Heart right ventricle (tissue), 16 donors: Measurements from ENCODE around the gene ZNF384. TPM values are rescaled to one million over a fixed set of nuclear protein-coding genes. Genes with fewer than 3 reads are reported as not detected.

Source experiments
- ATAC-seq, 8 donors: fragments of 200-7000 bp; cut with Tn5 transposase; one replicate each; pipeline ENCODE4 v1.9.1; 2020; ENCODE audit warnings: mild to moderate bottlenecking in 8 of 8, moderate library complexity in 8 of 8, moderate number of reproducible peaks in 1 of 8
- DNase-seq, 2 donors: peaks; one replicate each; pipeline ENCODE4 v3.0.0-alpha.2; 2020
- H3K27ac ChIP-seq, 10 donors: fragments of 200-600 bp; sonication (generic) in 2 of 10; one replicate each; pipeline versions ENCODE4 v1.5.0 to v1.8.0; 2020 to 2022; ENCODE audit warnings: mild to moderate bottlenecking in 3 of 10
- H3K27me3 ChIP-seq, 7 donors: fragments of 200-600 bp; one replicate each; pipeline ENCODE4 v1.8.0; 2021 to 2022; ENCODE audit warnings: mild to moderate bottlenecking in 2 of 7
- H3K36me3 ChIP-seq, 9 donors: fragments of 200-600 bp; sonication (generic) in 1 of 9; one replicate each; pipeline versions ENCODE4 v1.5.0 to v1.8.0; 2020 to 2022; ENCODE audit warnings: mild to moderate bottlenecking in 2 of 9
- H3K4me1 ChIP-seq, 9 donors: fragments of 200-600 bp; sonication (generic) in 1 of 9; one replicate each; pipeline versions ENCODE4 v1.5.0 to v1.8.0; 2020 to 2022; ENCODE audit warnings: mild to moderate bottlenecking in 4 of 9
- H3K4me3 ChIP-seq, 10 donors: fragments of 200-600 bp; sonication (generic) in 2 of 10; one replicate each; pipeline versions ENCODE4 v1.5.0 to v1.8.0; 2020 to 2022; ENCODE audit warnings: mild to moderate bottlenecking in 7 of 10, moderate library complexity in 2 of 10
- H3K9me3 ChIP-seq, 11 donors: fragments of 200-600 bp in 10 of 11; sonication (generic) in 2 of 11; one replicate each; pipeline versions ENCODE4 v1.5.0 to v1.8.0; 2013 to 2022; ENCODE audit warnings: mild to moderate bottlenecking in 2 of 11, control low read depth in 1 of 11, moderate library complexity in 1 of 11
- WGBS, 2 donors: extraction: QIAGEN DNeasy Blood & Tissue Kit; methylation state at CpG; one replicate each; pipeline ENCODE4 v1.1.7; 2013; ENCODE audit warnings: inconsistent platforms in 1 of 2; 5-methylcytosine and 5-hydroxymethylcytosine counted together
- intact Hi-C, 10 donors: fragments of 100-400 bp; cut with DNase I; formaldehyde crosslinking; loops; one replicate each; pipeline versions ENCODE4 v1.11.1 to v1.14.2; 2022
- polyA plus RNA-seq, 2 donors: library from polyadenylated mRNA; stranded (reverse); fragments of 200-250 nt; gene quantifications; one replicate each; pipeline ENCODE4 v1.2.3, GENCODE V29; 2013
- total RNA-seq, 10 donors: library from RNA; stranded (reverse); fragmentation: NEBNext Ultra II Directional in 3 of 10; extraction: Animal tissue kit (Norgen Biotek cat#: 25700) in 3 of 10; gene quantifications; one replicate each; pipeline versions ENCODE4 v1.2.1 to v1.2.4, GENCODE V29; 2021 to 2023
- TF ChIP-seq, protein P1 (sequence below), 9 donors: fragments of 200-600 bp; sonication (generic) in 2 of 9; IDR thresholded peaks; one replicate each; pipeline versions ENCODE4 v1.5.0 to v1.8.0; 2021 to 2022; ENCODE audit warnings: antibody characterized with exemption in 9 of 9, mild to moderate bottlenecking in 5 of 9, moderate library complexity in 1 of 9
- donor health status: Arrhythmogenic right ventricular cardiomyopathy.
- donor health status: ischemic (EF 13 %, LVEDD 7.1; RV severe dilation, severe dysfunction).
- donor health status: healthy with polysubstance abuse.
- donor health status: DM: no; HTN: yes; CAD: no.
- donor health status: DM: no; HTN: no; CAD: no.
- donor health status: ischemic (EF 25% LVEDD 6.9; RV normal size, moderate dysfunction).
- donor health status: ischemic (EF 25% LVEDD 5.7; RV mildly dilated, moderate dysfunction).
- donor health status: healthy.
- donor health status: DM: yes; HTN: yes; CAD: no.
- donor health status: Ischemic cardiomyopathy.
- donor health status: ischemic (EF 35%, LVEDD 5.7; RV mildly dilated, moderate dysfunction).
- donor health status: nonischemic (EF 11% LVEDD 7.7; RV severe dilation, severe dysfunction).
- donor health status: DM: yes; HTN: yes; CAD: no.
- donor health status: PGD.
- donor health status: ischemic (EF 29% LVEDD 5.4; RV normal size, mild dysfunction).
- donor health status: nonischemic (EF 23%, LVEDD 6.1; RV moderate dilation, normal function).

Gene ZNF384
- total and polyA plus RNA-seq, 12 donors = 17.6 to 36.0 (median 28.7) TPM

GRCh38 chr12:6618483-6619225 is 70.5 kb downstream of the ZNF384 start:
- H3K36me3 ChIP-seq = peaks cover 0 to 14% (median 0%) of the 10 kb centered on the region in 9 donors
- H3K27me3 ChIP-seq = peaks cover 0 to 14% (median 0%) of the 10 kb centered on the region in 7 donors
- TF ChIP-seq, protein P1, sequence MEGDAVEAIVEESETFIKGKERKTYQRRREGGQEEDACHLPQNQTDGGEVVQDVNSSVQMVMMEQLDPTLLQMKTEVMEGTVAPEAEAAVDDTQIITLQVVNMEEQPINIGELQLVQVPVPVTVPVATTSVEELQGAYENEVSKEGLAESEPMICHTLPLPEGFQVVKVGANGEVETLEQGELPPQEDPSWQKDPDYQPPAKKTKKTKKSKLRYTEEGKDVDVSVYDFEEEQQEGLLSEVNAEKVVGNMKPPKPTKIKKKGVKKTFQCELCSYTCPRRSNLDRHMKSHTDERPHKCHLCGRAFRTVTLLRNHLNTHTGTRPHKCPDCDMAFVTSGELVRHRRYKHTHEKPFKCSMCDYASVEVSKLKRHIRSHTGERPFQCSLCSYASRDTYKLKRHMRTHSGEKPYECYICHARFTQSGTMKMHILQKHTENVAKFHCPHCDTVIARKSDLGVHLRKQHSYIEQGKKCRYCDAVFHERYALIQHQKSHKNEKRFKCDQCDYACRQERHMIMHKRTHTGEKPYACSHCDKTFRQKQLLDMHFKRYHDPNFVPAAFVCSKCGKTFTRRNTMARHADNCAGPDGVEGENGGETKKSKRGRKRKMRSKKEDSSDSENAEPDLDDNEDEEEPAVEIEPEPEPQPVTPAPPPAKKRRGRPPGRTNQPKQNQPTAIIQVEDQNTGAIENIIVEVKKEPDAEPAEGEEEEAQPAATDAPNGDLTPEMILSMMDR (IDR thresholded peaks at IDR 0.05) = no peak
- intact Hi-C loops = loop anchor here in 9 of 10 donors (5.0 to 10.0 kb wide), 8 partner anchors 34 to 209 kb away; partner anchors contain the start of genes P3H3 (in 6 of the 9), ZNF384 (in 6 of the 9), ING4 (in 4 of the 9) and GPR162 (in 2 of the 9)
- peak overlapping the region in 2 of 10 donors; percentile 26 to 31 for H3K27ac ChIP-seq
- ATAC-seq (no peak), DNase-seq (no peak)
- no peaks in the 10 kb centered on the region for H3K9me3 ChIP-seq
- H3K4me3 ChIP-seq = no peak overlapping the region
- 71 to 87% methylated on average over 5 of the region's 5 CpGs for WGBS, 2 donors
- peaks cover 0 to 28% (median 8%) of the 10 kb centered on the region in 9 donors for H3K4me1 ChIP-seq

Other genes starting within 250 kb of the ZNF384 start
- gene CD27, start 244.4 kb downstream of the ZNF384 start, total RNA-seq = 1 to 10 TPM in 1 of 10 donors, under 1 TPM in 3, not detected in 6; 0.30 to 3.4 (median 0.32) TPM
- gene CD27, start 244.4 kb downstream of the ZNF384 start, polyA plus RNA-seq = under 1 TPM; 0.28 to 0.59 TPM
- 10 to 100 TPM; 14.8 to 57.5 (median 17.8) TPM for gene TAPBPL, start 237.3 kb downstream of the ZNF384 start, total RNA-seq
- gene TAPBPL, start 237.3 kb downstream of the ZNF384 start, polyA plus RNA-seq = 10 to 100 TPM in 1 of 2 donors, 1 to 10 TPM in 1; 7.9 to 16.7 TPM
- 1 to 10 TPM; 1.4 to 6.1 (median 3.0) TPM for gene VAMP1, start 218.7 kb downstream of the ZNF384 start, total RNA-seq
- 10 to 100 TPM in 1 of 2 donors, 1 to 10 TPM in 1; 2.7 to 10.2 TPM for gene VAMP1, start 218.7 kb downstream of the ZNF384 start, polyA plus RNA-seq
- gene MRPL51, start 196.1 kb downstream of the ZNF384 start, total RNA-seq = 100 to 1,000 TPM; 232 to 300 (median 255) TPM
- 100 to 1,000 TPM; 123 to 181 TPM for gene MRPL51, start 196.1 kb downstream of the ZNF384 start, polyA plus RNA-seq
- 10 to 100 TPM in 8 of 10 donors, 1 to 10 TPM in 2; 8.4 to 18.8 (median 13.1) TPM for gene NCAPD2, start 195.3 kb downstream of the ZNF384 start, total RNA-seq
- gene NCAPD2, start 195.3 kb downstream of the ZNF384 start, polyA plus RNA-seq = 1 to 10 TPM; 5.4 to 5.8 TPM
- gene GAPDH, start 154.9 kb downstream of the ZNF384 start, total RNA-seq = 1,000 to 10,000 TPM; 4,081 to 7,888 (median 4,666) TPM
- gene GAPDH, start 154.9 kb downstream of the ZNF384 start, polyA plus RNA-seq = 1,000 to 10,000 TPM; 5,840 to 6,426 TPM
- 10 to 100 TPM; 10.5 to 21.6 (median 17.3) TPM for gene IFFO1, start 133.3 kb downstream of the ZNF384 start, total RNA-seq
- 10 to 100 TPM; 14.3 to 30.5 TPM for gene IFFO1, start 133.3 kb downstream of the ZNF384 start, polyA plus RNA-seq
- 10 to 100 TPM; 11.1 to 29.2 (median 15.3) TPM for gene NOP2, start 121.1 kb downstream of the ZNF384 start, total RNA-seq
- gene NOP2, start 121.1 kb downstream of the ZNF384 start, polyA plus RNA-seq = 10 to 100 TPM; 18.5 to 31.1 TPM
- 100 to 1,000 TPM; 125 to 201 (median 153) TPM for gene CHD4, start 82.0 kb downstream of the ZNF384 start, total RNA-seq
- 100 to 1,000 TPM; 129 to 265 TPM for gene CHD4, start 82.0 kb downstream of the ZNF384 start, polyA plus RNA-seq
- gene LPAR5, start 53.4 kb downstream of the ZNF384 start, total RNA-seq = 10 to 100 TPM in 1 of 10 donors, 1 to 10 TPM in 9; 2.1 to 10.0 (median 4.4) TPM
- 1 to 10 TPM; 1.7 to 4.4 TPM for gene LPAR5, start 53.4 kb downstream of the ZNF384 start, polyA plus RNA-seq
- 1 to 10 TPM in 4 of 10 donors, under 1 TPM in 5, not detected in 1; 0.25 to 4.1 (median 0.79) TPM for gene ACRBP, start 41.9 kb downstream of the ZNF384 start, total RNA-seq
- gene ACRBP, start 41.9 kb downstream of the ZNF384 start, polyA plus RNA-seq = under 1 TPM; 0.29 to 0.43 TPM
- gene ING4, start 26.3 kb downstream of the ZNF384 start, total RNA-seq = 10 to 100 TPM; 17.7 to 32.5 (median 22.6) TPM
- 10 to 100 TPM; 20.0 to 25.5 TPM for gene ING4, start 26.3 kb downstream of the ZNF384 start, polyA plus RNA-seq
- under 1 TPM in 4 of 10 donors, not detected in 6; 0.12 to 0.54 (median 0.25) TPM for gene PIANP, start 11.4 kb upstream of the ZNF384 start, total RNA-seq
- gene PIANP, start 11.4 kb upstream of the ZNF384 start, polyA plus RNA-seq = under 1 TPM; 0.22 to 0.58 TPM
- 10 to 100 TPM; 67.4 to 89.8 (median 77.9) TPM for gene COPS7A, start 34.7 kb upstream of the ZNF384 start, total RNA-seq
- 10 to 100 TPM; 31.1 to 91.5 TPM for gene COPS7A, start 34.7 kb upstream of the ZNF384 start, polyA plus RNA-seq
- 100 to 1,000 TPM; 135 to 182 (median 148) TPM for gene MLF2, start 63.8 kb upstream of the ZNF384 start, total RNA-seq
- 100 to 1,000 TPM; 108 to 197 TPM for gene MLF2, start 63.8 kb upstream of the ZNF384 start, polyA plus RNA-seq
- gene PTMS, start 77.0 kb upstream of the ZNF384 start, total RNA-seq = 100 to 1,000 TPM in 5 of 10 donors, 10 to 100 TPM in 5; 73.3 to 194 (median 96.0) TPM
- gene PTMS, start 77.0 kb upstream of the ZNF384 start, polyA plus RNA-seq = 100 to 1,000 TPM; 289 to 361 TPM
- gene LAG3, start 83.1 kb upstream of the ZNF384 start, total RNA-seq = 1 to 10 TPM in 1 of 10 donors, under 1 TPM in 7, not detected in 2; 0.16 to 2.1 (median 0.26) TPM
- 1 to 10 TPM in 1 of 2 donors, under 1 TPM in 1; 0.13 to 1.2 TPM for gene LAG3, start 83.1 kb upstream of the ZNF384 start, polyA plus RNA-seq
- gene CD4, start 100.2 kb upstream of the ZNF384 start, total RNA-seq = 10 to 100 TPM in 2 of 10 donors, 1 to 10 TPM in 8; 2.8 to 44.3 (median 5.0) TPM
- gene CD4, start 100.2 kb upstream of the ZNF384 start, polyA plus RNA-seq = 1 to 10 TPM; 2.6 to 3.2 TPM
- gene GPR162, start 132.4 kb upstream of the ZNF384 start, total RNA-seq = 1 to 10 TPM; 1.8 to 5.7 (median 3.8) TPM
- gene GPR162, start 132.4 kb upstream of the ZNF384 start, polyA plus RNA-seq = 10 to 100 TPM in 1 of 2 donors, 1 to 10 TPM in 1; 7.0 to 16.8 TPM
- 10 to 100 TPM in 9 of 10 donors, 1 to 10 TPM in 1; 6.4 to 24.6 (median 16.0) TPM for gene P3H3, start 139.0 kb upstream of the ZNF384 start, total RNA-seq
- 10 to 100 TPM; 12.5 to 37.8 TPM for gene P3H3, start 139.0 kb upstream of the ZNF384 start, polyA plus RNA-seq
- gene GNB3, start 151.6 kb upstream of the ZNF384 start, total RNA-seq = 10 to 100 TPM in 2 of 10 donors, 1 to 10 TPM in 8; 2.4 to 14.6 (median 7.5) TPM
- 10 to 100 TPM in 1 of 2 donors, 1 to 10 TPM in 1; 1.9 to 15.0 TPM for gene GNB3, start 151.6 kb upstream of the ZNF384 start, polyA plus RNA-seq
- gene CDCA3, start 161.9 kb upstream of the ZNF384 start, total RNA-seq = 1 to 10 TPM in 3 of 10 donors, under 1 TPM in 6, not detected in 1; 0.22 to 4.0 (median 0.55) TPM
- gene CDCA3, start 161.9 kb upstream of the ZNF384 start, polyA plus RNA-seq = 1 to 10 TPM in 1 of 2 donors, under 1 TPM in 1; 0.45 to 1.5 TPM
- gene USP5, start 162.8 kb upstream of the ZNF384 start, total RNA-seq = 10 to 100 TPM; 64.8 to 95.5 (median 74.1) TPM
- 10 to 100 TPM; 17.6 to 37.4 TPM for gene USP5, start 162.8 kb upstream of the ZNF384 start, polyA plus RNA-seq
- gene TPI1, start 178.2 kb upstream of the ZNF384 start, total RNA-seq = 1,000 to 10,000 TPM in 1 of 10 donors, 100 to 1,000 TPM in 9; 739 to 1,044 (median 839) TPM
- 1,000 to 10,000 TPM in 1 of 2 donors, 100 to 1,000 TPM in 1; 367 to 1,432 TPM for gene TPI1, start 178.2 kb upstream of the ZNF384 start, polyA plus RNA-seq
- gene SPSB2, start 183.9 kb upstream of the ZNF384 start, total RNA-seq = 1 to 10 TPM; 2.0 to 5.6 (median 3.4) TPM
- gene SPSB2, start 183.9 kb upstream of the ZNF384 start, polyA plus RNA-seq = 1 to 10 TPM; 5.4 to 5.6 TPM
- 10 to 100 TPM in 6 of 10 donors, 1 to 10 TPM in 4; 6.5 to 16.1 (median 11.0) TPM for gene LRRC23, start 215.4 kb upstream of the ZNF384 start, total RNA-seq
- gene LRRC23, start 215.4 kb upstream of the ZNF384 start, polyA plus RNA-seq = 10 to 100 TPM; 12.6 to 16.6 TPM
- 10 to 100 TPM in 8 of 10 donors, 1 to 10 TPM in 2; 6.3 to 68.4 (median 14.4) TPM for gene ENO2, start 225.2 kb upstream of the ZNF384 start, total RNA-seq
- gene ENO2, start 225.2 kb upstream of the ZNF384 start, polyA plus RNA-seq = 10 to 100 TPM; 19.2 to 19.3 TPM
- 10 to 100 TPM; 54.7 to 96.7 (median 65.8) TPM for gene ATN1, start 238.6 kb upstream of the ZNF384 start, total RNA-seq
- 10 to 100 TPM; 48.7 to 92.5 TPM for gene ATN1, start 238.6 kb upstream of the ZNF384 start, polyA plus RNA-seq